Measurements from ENCODE around the gene MAPKAP1. TPM values are rescaled to one million over a fixed set of nuclear protein-coding genes. Genes with fewer than 3 reads are reported as not detected.
A peak's percentile ranks its signal among the peaks of the same experiment; 100 is the strongest.

Gene MAPKAP1
- total RNA-seq, 2 experiments from 2014 or later, result 47.2 to 48.0 TPM

GRCh38 chr9:125434986-125435775, 271.8 kb downstream of the MAPKAP1 start:
- Mint-ChIP-seq H3K4me3 (no peak overlapping the region), H3K27ac (no peak overlapping the region), H3K4me1 (no peaks in the 10 kb centered on the region), H3K36me3 (ENCODE audit: low read depth) (peaks cover 3% of the 10 kb centered on the region), H3K27me3 (no peaks in the 10 kb centered on the region), H3K9me3 (no peaks in the 10 kb centered on the region)
- ChIA-PET CTCF (no interaction called here), POLR2A (no interaction called here)
- DNase-seq, result no peak

- Mint-ChIP-seq H3K9me3 (no peaks in the 10 kb centered on the region), H3K4me3 (no peak overlapping the region), H3K4me1 (no peaks in the 10 kb centered on the region), H3K27me3 (no peaks in the 10 kb centered on the region), H3K27ac (no peak overlapping the region), H3K36me3 (ENCODE audit: low read depth) (peaks cover 3% of the 10 kb centered on the region)
- ChIA-PET POLR2A (no interaction called here), CTCF (no interaction called here)
- DNase-seq, result no peak
These were observed 273.5 kb downstream of the MAPKAP1 start for GRCh38 chr9:125433461-125434011.

DNA sequence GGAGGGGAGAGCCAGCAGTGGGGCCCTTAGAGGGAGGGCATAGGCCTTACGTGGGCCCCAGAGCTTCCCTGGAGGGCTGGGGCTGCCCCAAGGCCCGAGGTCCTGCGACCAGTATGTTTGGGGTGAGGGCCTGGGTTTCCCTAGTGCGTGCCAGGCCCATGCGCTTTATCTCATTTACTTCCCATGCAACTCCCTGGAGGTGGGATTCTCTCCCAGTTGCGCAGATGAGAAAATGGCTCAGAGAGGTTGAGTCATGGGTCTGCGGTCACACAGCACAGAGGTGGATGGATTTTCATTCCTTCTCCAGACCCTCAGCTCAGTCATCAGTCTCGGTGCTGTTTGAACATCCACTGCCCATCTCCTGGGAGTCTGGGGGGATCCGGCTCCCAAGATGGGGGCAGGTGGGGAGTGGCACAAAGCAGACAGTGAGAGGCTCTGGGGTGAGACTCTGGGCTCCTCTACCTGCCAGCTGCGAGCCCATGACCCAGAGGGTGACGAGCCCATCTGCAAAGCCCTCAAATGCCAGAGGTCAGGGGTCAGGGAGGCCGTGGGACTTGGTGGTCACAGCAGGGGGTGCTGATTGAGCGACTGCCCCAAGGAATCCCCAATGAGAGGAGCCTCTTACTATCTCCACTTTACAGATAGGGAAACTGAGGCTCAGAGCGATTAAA, 274.2 kb downstream of the MAPKAP1 start:
- H3K9me3 Mint-ChIP-seq, result no peaks in the 10 kb centered on the region
- H3K4me1 Mint-ChIP-seq, result no peaks in the 10 kb centered on the region
- H3K27ac Mint-ChIP-seq, result no peak overlapping the region
- DNase-seq, result no peak
- no peaks in the 10 kb centered on the region for H3K27me3 Mint-ChIP-seq
- H3K36me3 Mint-ChIP-seq (ENCODE audit: low read depth), result no peaks in the 10 kb centered on the region
- H3K4me3 Mint-ChIP-seq, result no peak overlapping the region
- ChIA-PET CTCF (no interaction called here), POLR2A (no interaction called here)

DNA sequence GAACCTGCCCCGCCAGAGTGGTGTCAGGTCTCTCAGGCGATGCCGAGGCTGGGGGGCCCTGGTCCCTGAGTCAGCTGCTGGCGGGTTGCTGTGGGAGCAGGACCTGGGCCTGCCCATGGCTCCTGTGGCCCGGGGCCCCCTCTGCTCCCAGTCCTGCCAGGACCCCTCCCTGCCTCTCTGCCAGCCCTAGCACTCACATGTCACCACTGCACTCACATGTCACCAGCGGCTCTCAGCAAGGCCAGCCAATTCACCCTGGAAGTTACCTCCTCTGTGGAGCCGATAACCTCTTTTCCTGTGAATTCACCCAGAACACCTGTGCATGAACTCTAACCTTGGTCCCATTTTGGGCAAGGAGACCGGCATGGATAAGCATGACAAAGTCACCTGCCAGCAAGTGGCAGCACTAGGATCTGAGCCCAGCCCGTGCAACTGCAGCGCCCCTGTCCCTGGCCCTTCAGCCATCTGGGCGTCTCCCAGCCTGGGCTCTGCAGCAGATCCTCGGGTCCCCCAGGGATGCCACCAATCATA, 275.2 kb downstream of the MAPKAP1 start:
- Mint-ChIP-seq H3K27ac (no peak overlapping the region), H3K27me3 (no peaks in the 10 kb centered on the region), H3K4me1 (no peaks in the 10 kb centered on the region), H3K9me3 (no peaks in the 10 kb centered on the region), H3K4me3 (no peak overlapping the region), H3K36me3 (ENCODE audit: low read depth) (no peaks in the 10 kb centered on the region)
- CTCF ChIA-PET, result no interaction called here
- no peak for DNase-seq
- POLR2A ChIA-PET, result no interaction called here

GRCh38 chr9:125431012-125431305, 276.0 kb downstream of the MAPKAP1 start:
- ChIA-PET POLR2A (no interaction called here), CTCF (no interaction called here)
- no peak overlapping the region for H3K4me3 Mint-ChIP-seq
- H3K27me3 Mint-ChIP-seq, result no peaks in the 10 kb centered on the region
- no peak for DNase-seq
- no peak overlapping the region for H3K27ac Mint-ChIP-seq
- no peaks in the 10 kb centered on the region for H3K36me3 Mint-ChIP-seq (ENCODE audit: low read depth)
- no peaks in the 10 kb centered on the region for H3K9me3 Mint-ChIP-seq
- no peaks in the 10 kb centered on the region for H3K4me1 Mint-ChIP-seq

DNA sequence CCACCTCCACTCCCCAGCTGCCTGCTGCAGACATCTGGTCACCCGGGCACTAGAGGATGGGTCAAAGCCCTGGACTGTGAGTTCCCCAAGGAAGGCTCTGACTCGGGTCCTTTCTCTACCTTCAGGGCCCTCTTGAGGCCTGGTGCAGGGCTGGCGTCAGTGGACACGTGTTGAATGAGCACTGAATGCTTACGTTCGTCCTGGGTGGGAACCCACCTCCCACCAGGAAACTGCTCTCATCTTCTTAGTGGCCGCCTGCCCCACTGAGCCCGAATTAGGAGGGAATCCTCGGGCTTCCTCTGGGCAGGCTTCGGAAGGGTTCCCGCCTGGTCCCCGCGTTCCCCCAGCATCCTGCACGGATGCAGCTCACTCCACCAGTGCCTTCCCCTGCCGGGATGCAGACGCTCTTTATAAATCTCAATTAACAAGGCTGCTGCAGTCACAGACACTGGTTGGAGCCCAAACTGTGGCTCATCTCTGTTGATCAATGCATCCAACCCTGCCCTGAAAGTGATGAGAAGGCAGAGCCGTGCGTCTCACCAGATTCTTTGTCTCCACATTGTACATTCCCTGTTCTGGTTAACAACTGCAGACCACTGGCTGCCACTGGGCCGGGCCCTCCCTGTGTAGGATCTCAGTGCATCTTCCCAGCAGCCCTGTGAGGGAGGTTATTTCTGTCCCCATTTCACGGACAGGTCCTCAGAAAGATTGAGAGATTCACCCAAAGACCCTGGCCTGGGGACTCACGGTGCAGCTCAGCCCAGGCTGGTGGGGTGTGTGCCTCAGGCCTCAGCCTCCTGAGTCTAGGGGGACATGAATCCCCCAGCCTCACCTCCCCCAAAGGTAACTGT, 276.6 kb downstream of the MAPKAP1 start:
- POLR2A ChIA-PET, result no interaction called here
- no peak for DNase-seq
- H3K4me1 Mint-ChIP-seq, result no peaks in the 10 kb centered on the region
- CTCF ChIA-PET, result no interaction called here
- no peaks in the 10 kb centered on the region for H3K36me3 Mint-ChIP-seq (ENCODE audit: low read depth)
- no peak overlapping the region for H3K27ac Mint-ChIP-seq
- no peaks in the 10 kb centered on the region for H3K27me3 Mint-ChIP-seq
- no peak overlapping the region for H3K4me3 Mint-ChIP-seq
- no peaks in the 10 kb centered on the region for H3K9me3 Mint-ChIP-seq

GRCh38 chr9:125429476-125430160, 277.4 kb downstream of the MAPKAP1 start:
- no peak overlapping the region for H3K27ac Mint-ChIP-seq
- CTCF ChIA-PET, result no interaction called here
- POLR2A ChIA-PET, result no interaction called here
- H3K4me3 Mint-ChIP-seq, result no peak overlapping the region
- no peaks in the 10 kb centered on the region for H3K36me3 Mint-ChIP-seq (ENCODE audit: low read depth)
- no peaks in the 10 kb centered on the region for H3K27me3 Mint-ChIP-seq
- no peak for DNase-seq
- no peaks in the 10 kb centered on the region for H3K9me3 Mint-ChIP-seq
- no peaks in the 10 kb centered on the region for H3K4me1 Mint-ChIP-seq

- H3K4me3 Mint-ChIP-seq, result no peak overlapping the region
- no peaks in the 10 kb centered on the region for H3K36me3 Mint-ChIP-seq (ENCODE audit: low read depth)
- no peaks in the 10 kb centered on the region for H3K9me3 Mint-ChIP-seq
- no peak overlapping the region for H3K27ac Mint-ChIP-seq
- ChIA-PET POLR2A (no interaction called here), CTCF (no interaction called here)
- no peaks in the 10 kb centered on the region for H3K4me1 Mint-ChIP-seq
- no peak for DNase-seq
- H3K27me3 Mint-ChIP-seq, result no peaks in the 10 kb centered on the region
These were observed 278.0 kb downstream of the MAPKAP1 start for GRCh38 chr9:125428902-125429467.

DNA sequence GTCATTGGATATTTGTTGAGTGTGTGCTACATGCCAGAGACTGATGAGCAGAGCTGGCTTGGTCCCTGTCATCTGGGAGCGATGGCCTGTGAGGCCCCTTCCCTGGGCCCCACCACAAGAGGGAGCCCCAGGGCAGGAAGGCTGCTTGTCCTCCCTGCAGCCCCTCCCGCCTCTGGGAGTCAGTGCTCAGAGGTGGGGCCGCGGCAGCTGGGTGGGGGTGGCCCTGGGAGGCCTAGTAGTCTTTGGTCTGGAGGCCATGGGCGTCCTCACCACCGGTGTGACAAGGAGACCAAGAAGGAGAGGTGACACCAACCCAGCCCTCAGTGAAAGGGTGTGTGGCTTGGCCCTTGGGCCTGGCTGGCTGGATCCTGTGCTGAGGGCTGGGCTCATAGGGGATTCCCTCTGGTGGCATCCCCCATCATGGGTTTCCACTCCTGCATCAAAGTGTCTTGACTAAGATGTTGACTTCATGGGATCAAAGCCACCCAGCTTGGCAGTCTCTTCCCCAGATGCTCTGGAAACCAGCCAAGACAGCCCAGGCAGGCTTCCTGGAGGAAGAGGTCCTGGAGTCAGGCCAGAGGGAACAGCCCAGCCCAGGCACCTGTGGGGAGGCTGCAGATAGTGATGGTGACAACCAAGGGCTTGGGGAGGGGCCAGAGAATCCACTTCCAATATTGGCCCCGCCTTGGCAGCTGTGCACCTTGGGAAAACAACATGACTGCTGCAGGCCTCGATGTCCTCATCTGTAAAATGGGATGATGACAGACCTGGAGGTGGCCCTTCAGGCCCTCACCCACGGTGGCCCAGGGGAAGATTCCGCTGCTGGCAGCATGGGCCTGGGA, 278.7 kb downstream of the MAPKAP1 start:
- Mint-ChIP-seq H3K36me3 (ENCODE audit: low read depth) (no peaks in the 10 kb centered on the region), H3K9me3 (no peaks in the 10 kb centered on the region), H3K27me3 (no peaks in the 10 kb centered on the region), H3K4me1 (no peaks in the 10 kb centered on the region), H3K27ac (no peak overlapping the region), H3K4me3 (no peak overlapping the region)
- ChIA-PET POLR2A (no interaction called here), CTCF (interaction anchor here (0.8 kb wide), 1 partner anchor 15 kb away, joined by 3 read pairs; no protein-coding TSS in a partner anchor)
- peak; percentile 34 for DNase-seq

GRCh38 chr9:125427556-125427955, 279.5 kb downstream of the MAPKAP1 start:
- ChIA-PET POLR2A (no interaction called here), CTCF (interaction anchor here (0.8 kb wide), 2 partner anchors 14 to 21 kb away, joined by 3 read pairs; no protein-coding TSS in a partner anchor)
- no peaks in the 10 kb centered on the region for H3K27me3 Mint-ChIP-seq
- no peak overlapping the region for H3K27ac Mint-ChIP-seq
- no peaks in the 10 kb centered on the region for H3K9me3 Mint-ChIP-seq
- no peak for DNase-seq
- no peak overlapping the region for H3K4me3 Mint-ChIP-seq
- no peaks in the 10 kb centered on the region for H3K36me3 Mint-ChIP-seq (ENCODE audit: low read depth)
- no peaks in the 10 kb centered on the region for H3K4me1 Mint-ChIP-seq

DNA sequence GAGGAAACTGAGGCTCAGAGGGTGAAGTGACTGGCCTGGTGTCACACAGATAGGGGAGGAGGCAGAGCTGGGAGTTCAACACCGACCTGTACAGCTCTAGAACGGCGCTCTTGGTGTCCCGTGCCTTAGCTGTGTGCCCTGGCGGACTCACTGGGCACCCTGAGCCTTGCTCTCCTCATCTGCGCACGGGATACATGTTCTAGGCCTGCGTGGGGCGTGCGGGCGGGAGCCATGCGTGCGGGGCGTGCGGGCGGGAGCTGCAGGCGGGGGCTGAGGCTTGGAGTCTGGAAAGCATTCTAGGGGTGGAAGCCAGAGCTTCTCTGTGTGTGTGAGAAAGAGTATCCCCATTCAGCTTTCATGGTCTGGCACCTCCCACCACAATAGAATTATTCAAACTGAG, 280.1 kb downstream of the MAPKAP1 start:
- H3K4me3 Mint-ChIP-seq, result no peak overlapping the region
- no peaks in the 10 kb centered on the region for H3K27me3 Mint-ChIP-seq
- CTCF ChIA-PET, result interaction anchor here (0.8 to 1.1 kb wide), 2 partner anchors 22 to 574 kb away, joined by 3 read pairs; partner anchors contain the start of gene WDR38
- no peaks in the 10 kb centered on the region for H3K9me3 Mint-ChIP-seq
- no peaks in the 10 kb centered on the region for H3K4me1 Mint-ChIP-seq
- DNase-seq, result no peak
- H3K27ac Mint-ChIP-seq, result no peak overlapping the region
- H3K36me3 Mint-ChIP-seq (ENCODE audit: low read depth), result no peaks in the 10 kb centered on the region
- POLR2A ChIA-PET, result no interaction called here

All from activated CD4-positive, alpha-beta memory T cell treated with anti-CD3 and anti-CD28 coated beads, Interleukin-2, amount 10 ng/mL, durations not matched to agents 7 days and 5 days (primary cell).